ENCODE results near the gene KCNAB1. TPM values are rescaled to one million over a fixed set of nuclear protein-coding genes. Genes with fewer than 3 reads are reported as not detected.

Gene KCNAB1
- total RNA-seq, 1 donor from 2014 or later, result 0.40 TPM

DNA sequence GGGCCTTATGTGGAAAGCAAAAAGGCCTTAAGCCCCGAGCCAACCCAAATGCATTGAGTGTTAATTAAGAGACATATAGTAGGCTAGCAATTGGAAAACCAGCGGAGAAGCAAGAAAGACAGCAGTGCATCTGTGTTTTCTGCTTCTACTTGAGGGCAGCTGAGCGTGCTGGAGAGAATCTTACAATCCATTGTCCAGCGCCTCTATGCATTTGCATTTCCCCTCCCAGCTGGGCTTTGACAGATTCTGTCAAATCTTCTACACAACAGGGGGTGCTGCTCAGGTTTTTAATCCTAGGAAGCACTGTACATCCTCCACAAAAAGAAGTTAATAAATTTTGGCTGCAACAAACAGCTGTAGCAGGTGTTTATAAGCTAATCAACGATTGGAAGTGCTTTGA is 410.6 kb downstream of the KCNAB1 start:
- DNase-seq (ENCODE audit: low read depth), result no peak

DNA sequence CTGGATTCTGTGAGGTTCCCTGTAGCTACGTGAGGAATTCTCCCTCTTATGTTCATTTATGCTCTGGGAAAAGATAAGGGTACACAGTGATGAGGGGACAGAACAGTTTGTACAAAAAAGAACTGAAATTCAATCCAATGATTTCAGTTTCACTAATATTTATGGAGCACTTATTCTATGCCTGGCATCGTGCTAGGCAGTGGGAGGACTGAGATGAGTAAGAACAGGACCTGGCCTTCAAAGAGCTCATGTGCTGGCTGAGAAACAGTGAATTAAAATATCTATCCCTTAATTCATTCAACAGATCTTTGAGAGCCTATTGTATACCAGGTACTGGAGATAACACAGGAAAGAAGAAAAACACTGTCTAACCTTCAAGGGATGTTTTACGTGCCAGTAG is 412.4 kb downstream of the KCNAB1 start:
- no peak for DNase-seq (ENCODE audit: low read depth)

DNA sequence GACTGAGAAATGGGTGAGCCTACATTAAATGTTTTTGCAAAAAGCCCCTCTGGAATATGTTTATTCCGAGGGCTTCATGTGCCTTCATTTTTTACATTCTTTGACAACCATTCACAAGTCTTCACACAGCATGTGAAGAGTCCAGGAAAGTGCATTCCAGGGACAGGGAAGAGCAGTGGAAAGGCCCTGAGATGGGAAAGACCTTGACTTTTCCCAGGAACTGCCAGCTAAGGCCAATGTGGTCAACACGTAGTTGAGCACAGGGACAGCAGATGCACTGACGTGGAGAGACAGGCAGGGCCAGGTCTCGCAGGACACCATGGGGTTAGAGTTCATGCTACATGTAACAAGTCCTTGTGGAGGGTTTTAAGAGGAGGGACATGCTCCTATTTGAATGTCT is 412.8 kb downstream of the KCNAB1 start:
- no peak for DNase-seq (ENCODE audit: low read depth)

- peak; percentile 99 for DNase-seq (ENCODE audit: low read depth)
Observed at GRCh38 chr3:156535162-156535627, 414.8 kb downstream of the KCNAB1 start.

- no peak for DNase-seq (ENCODE audit: low read depth)
Observed at GRCh38 chr3:156535798-156536197, 415.4 kb downstream of the KCNAB1 start.

- peak; percentile 50 for DNase-seq (ENCODE audit: low read depth)
Observed at GRCh38 chr3:156536524-156537316, 416.3 kb downstream of the KCNAB1 start.

DNA sequence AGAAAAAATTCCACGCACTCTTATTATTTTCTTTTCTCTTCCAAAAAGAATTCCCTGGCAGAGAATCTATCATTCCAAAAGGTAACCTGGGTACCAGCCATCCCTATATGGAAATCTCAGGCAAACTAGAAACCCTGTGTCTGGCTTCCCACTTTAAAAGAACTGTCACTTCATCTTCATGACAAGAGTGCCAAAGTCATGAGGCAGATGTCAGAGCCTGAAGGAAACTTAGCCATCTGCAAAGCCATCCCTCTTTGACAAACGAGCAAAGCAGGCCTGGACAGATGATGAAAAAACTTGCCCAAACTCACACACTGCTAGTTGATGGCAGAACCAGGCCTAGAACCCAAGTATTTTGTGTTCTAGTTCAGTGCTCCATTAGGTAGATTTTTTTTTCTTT is 418.7 kb downstream of the KCNAB1 start:
- no peak for DNase-seq (ENCODE audit: low read depth)

DNA sequence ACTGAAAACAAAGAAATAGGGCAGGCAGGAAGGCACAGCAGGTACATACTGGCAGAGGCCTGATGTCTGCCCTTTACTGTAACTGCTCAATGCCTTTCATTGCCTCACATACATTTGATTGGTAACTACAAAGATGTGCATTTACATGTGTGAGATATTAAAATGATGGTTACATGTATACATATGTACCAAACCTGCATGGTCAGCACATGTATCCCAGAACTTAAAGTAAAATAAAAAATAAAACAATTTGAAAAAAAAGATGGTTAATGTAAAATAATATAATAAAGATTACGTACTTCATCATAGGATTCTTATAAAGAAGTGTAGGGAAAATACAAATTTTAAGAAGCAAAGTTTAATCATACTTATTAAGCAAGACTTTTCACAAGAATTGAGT is 419.4 kb downstream of the KCNAB1 start:
- DNase-seq (ENCODE audit: low read depth), result no peak

GRCh38 chr3:156542101-156543042 is 422.0 kb downstream of the KCNAB1 start:
- DNase-seq (ENCODE audit: low read depth), result no peak

DNA sequence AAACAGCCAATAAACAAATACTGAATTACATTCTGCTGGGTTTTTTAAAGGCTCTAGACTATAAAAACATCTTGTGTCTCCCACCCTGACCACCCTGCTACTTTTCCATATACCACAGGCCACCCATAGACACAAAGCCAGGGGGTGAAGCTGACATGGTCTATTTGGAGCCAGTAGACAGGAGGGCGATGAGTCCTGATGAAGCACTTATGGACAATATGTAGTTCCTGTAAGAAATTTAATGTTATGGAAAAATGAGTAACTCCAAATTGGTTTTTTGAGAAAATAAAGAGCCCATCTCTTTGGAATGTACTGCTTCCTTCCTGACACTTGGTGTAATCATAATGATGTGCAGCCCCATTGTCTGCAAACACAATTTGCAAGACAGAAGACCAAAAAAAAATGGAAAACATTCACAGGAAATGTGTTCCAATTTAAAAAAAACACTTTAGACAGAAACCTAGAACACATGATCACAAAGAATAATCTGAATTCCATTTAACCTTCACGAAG is 422.7 kb downstream of the KCNAB1 start:
- DNase-seq (ENCODE audit: low read depth), result no peak

GRCh38 chr3:156547637-156548036 is 427.3 kb downstream of the KCNAB1 start:
- DNase-seq (ENCODE audit: low read depth), result no peak

- DNase-seq (ENCODE audit: low read depth), result no peak
Observed at GRCh38 chr3:156548041-156548687, 427.8 kb downstream of the KCNAB1 start.

- DNase-seq (ENCODE audit: low read depth), result no peak
Observed at GRCh38 chr3:156548902-156549301, 428.5 kb downstream of the KCNAB1 start.

GRCh38 chr3:156551261-156551660 is 430.9 kb downstream of the KCNAB1 start:
- peak; percentile 79 for DNase-seq (ENCODE audit: low read depth)

GRCh38 chr3:156551746-156552145 is 431.4 kb downstream of the KCNAB1 start:
- DNase-seq (ENCODE audit: low read depth), result peak; percentile 90

DNA sequence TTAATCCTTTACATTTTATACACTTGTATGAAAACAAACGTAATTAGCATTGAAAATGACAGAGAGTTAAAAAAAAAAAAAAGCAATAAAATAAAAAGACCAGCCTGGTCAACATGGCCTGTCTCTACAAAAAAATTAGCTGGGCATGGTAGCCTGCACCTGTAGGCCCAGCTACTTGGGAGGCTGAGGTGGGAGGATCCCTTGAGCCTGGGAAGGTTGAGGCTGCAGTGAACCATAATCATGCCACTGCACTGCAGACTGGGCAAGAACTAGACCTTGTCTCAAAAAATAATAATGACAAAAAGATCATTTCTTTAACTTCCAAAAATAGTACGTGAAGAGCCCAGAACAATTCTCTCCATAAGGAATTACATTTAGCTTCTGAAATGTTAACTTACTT is 432.6 kb downstream of the KCNAB1 start:
- DNase-seq (ENCODE audit: low read depth), result no peak

- DNase-seq (ENCODE audit: low read depth), result peak; percentile 63
Observed at GRCh38 chr3:156553705-156554356, 433.5 kb downstream of the KCNAB1 start.

DNA sequence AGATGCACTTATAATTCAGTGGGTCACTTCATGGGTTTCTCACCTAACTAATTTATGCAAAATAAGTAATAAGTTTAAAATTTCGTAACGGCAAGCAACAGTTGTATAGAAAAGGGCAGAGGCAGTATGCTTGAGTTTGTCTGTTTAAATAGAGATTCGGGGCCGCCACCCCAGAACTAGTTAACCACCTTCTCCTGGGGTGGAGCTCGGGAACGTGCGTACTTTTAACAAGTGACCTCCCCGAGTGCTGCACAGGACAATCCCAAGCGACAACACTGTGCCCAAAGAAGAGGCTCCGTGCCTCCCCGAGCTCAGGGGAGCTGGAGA is 434.1 kb downstream of the KCNAB1 start:
- DNase-seq (ENCODE audit: low read depth), result no peak

- peak; percentile 100 for DNase-seq (ENCODE audit: low read depth)
Observed at GRCh38 chr3:156554842-156555687, 434.7 kb downstream of the KCNAB1 start, which contains the start of gene SSR3. Gene SSR3, minus strand, starts transcription at chr3:156555117. Its CDS starts 28 bp downstream, at chr3:156555089.

DNA sequence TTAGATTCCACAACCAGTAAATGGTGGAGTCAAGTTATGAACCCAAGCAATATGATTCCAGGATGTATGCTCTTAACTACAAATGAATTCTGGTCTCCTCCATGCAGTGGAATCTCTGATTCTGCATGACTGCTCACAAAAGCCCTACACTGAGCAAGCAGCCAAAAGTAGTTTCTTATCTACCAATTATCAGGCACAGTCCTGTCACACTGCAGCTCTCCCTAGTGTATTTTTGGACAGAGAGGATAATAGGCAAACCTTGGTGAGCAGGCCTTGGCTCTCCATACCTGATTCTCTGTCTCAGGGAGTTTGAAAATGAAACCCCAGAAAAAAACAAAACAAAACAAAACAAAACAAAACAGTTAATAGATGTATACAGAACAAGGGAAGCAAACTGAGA is 438.0 kb downstream of the KCNAB1 start:
- DNase-seq (ENCODE audit: low read depth), result no peak

Measured in myocyte (in vitro differentiated cells).